Activated CD4-positive, alpha-beta T cell treated with anti-CD3 and anti-CD28 coated beads for 1 hour (primary cell): Measurements from ENCODE around the gene ARFIP2.

Experiments used
- DNase-seq: peaks from one replicate; pipeline ENCODE4 v3.0.0-alpha.2; 2020

Gene ARFIP2

GRCh38 chr11:6480299-6480914 lies 724 bp downstream of the ARFIP2 start:
- no peak for DNase-seq

- DNase-seq, result no peak
Observed at GRCh38 chr11:6476571-6476970, 4.6 kb downstream of the ARFIP2 start.

- no peak for DNase-seq
Observed at GRCh38 chr11:6475936-6476335, 5.2 kb downstream of the ARFIP2 start.

- DNase-seq, result no peak
Observed at GRCh38 chr11:6474806-6475500, 6.2 kb downstream of the ARFIP2 start.

- DNase-seq, result no peak
Observed at GRCh38 chr11:6474413-6474792, 6.7 kb downstream of the ARFIP2 start.

GRCh38 chr11:6473451-6474412 lies 7.4 kb downstream of the ARFIP2 start, which contains the start of gene TRIM3:
Gene TRIM3 (minus strand): TSS chr11:6473941. CDS start chr11:6465695, 8,246 bp downstream.
- DNase-seq, result peak; percentile 54

GRCh38 chr11:6472934-6473333 lies 8.2 kb downstream of the ARFIP2 start:
- DNase-seq, result no peak

GRCh38 chr11:6469599-6469998 lies 11.5 kb downstream of the ARFIP2 start:
- DNase-seq, result no peak

- no peak for DNase-seq
Observed at GRCh38 chr11:6468712-6469495, 12.2 kb downstream of the ARFIP2 start.

GRCh38 chr11:6459099-6459450 lies 22.1 kb downstream of the ARFIP2 start:
- no peak for DNase-seq

GRCh38 chr11:6458352-6459098 lies 22.6 kb downstream of the ARFIP2 start:
- DNase-seq, result no peak

GRCh38 chr11:6457581-6458320 lies 23.4 kb downstream of the ARFIP2 start:
- DNase-seq, result no peak

GRCh38 chr11:6456361-6457073 lies 24.6 kb downstream of the ARFIP2 start:
- DNase-seq, result no peak

- no peak for DNase-seq
Observed at GRCh38 chr11:6455070-6455469, 26.1 kb downstream of the ARFIP2 start.

- no peak for DNase-seq
Observed at GRCh38 chr11:6453152-6453551, 28.0 kb downstream of the ARFIP2 start.

GRCh38 chr11:6452219-6452618 lies 28.9 kb downstream of the ARFIP2 start:
- DNase-seq, result no peak

- no peak for DNase-seq
Observed at GRCh38 chr11:6448574-6448973, 32.6 kb downstream of the ARFIP2 start.

GRCh38 chr11:6443269-6444003 lies 37.7 kb downstream of the ARFIP2 start:
- peak; percentile 36 for DNase-seq

- no peak for DNase-seq
Observed at GRCh38 chr11:6442441-6442840, 38.7 kb downstream of the ARFIP2 start.

- no peak for DNase-seq
Observed at GRCh38 chr11:6440906-6441358, 40.2 kb downstream of the ARFIP2 start, which contains the start of gene HPX. Gene HPX (minus strand): TSS chr11:6440987. CDS start chr11:6440963, 24 bp downstream.
